Adrenal gland (tissue), 12 donors: Measurements from ENCODE around the gene PUS7. TPM values are rescaled to one million over a fixed set of nuclear protein-coding genes. Genes with fewer than 3 reads are reported as not detected.
"Not testable (repeated sequence)": the region's sequence is repeated elsewhere in the genome, so short reads cannot be mapped to it uniquely, and the experiment has no call there.

Experiments
- DNase-seq, 7 donors: peaks; one replicate each; pipeline ENCODE4 v3.0.0-alpha.2; 2019 to 2020
- H3K27ac ChIP-seq, 5 donors: fragments of 200-600 bp; sonication (generic) in 4 of 5; 1 replicate in 3 of 5; 2 replicates in 2 of 5; pipeline versions ENCODE4 v1.5.1 to v1.8.0; 2016 to 2020; ENCODE audit warnings: mild to moderate bottlenecking in 1 of 5
- H3K27me3 ChIP-seq: fragments of 200-600 bp; 2 replicates; pipeline ENCODE4 v1.8.0; 2021
- H3K36me3 ChIP-seq, 2 donors: fragments of 200-600 bp; replicated peaks in 1 of 2; 1 replicate in 1 of 2; 2 replicates in 1 of 2; pipeline versions ENCODE4 v1.5.1 to v1.8.0; 2018 to 2022
- H3K4me1 ChIP-seq, 2 donors: fragments of 200-600 bp; replicated peaks in 1 of 2; 1 replicate in 1 of 2; 2 replicates in 1 of 2; pipeline versions ENCODE4 v1.5.1 to v1.8.0; 2018 to 2021
- H3K4me3 ChIP-seq, 4 donors: fragments of 200-600 bp; sonication (generic) in 3 of 4; one replicate each; pipeline ENCODE4 v1.5.1; 2016 to 2018
- H3K9me3 ChIP-seq, 3 donors: fragments of 200-600 bp; sonication (generic) in 1 of 3; replicated peaks in 1 of 3; 1 replicate in 2 of 3; 2 replicates in 1 of 3; pipeline versions ENCODE4 v1.5.1 to v1.8.0; 2016 to 2021
- CTCF ChIP-seq, 6 experiments: fragments of 450-650 bp in 4 of 6; fragments of 200-600 bp in 2 of 6; sonication (generic) in 1 of 6; IDR thresholded peaks; 1 replicate in 5 of 6; 2 replicates in 1 of 6; pipeline versions ENCODE4 v1.5.1 to v1.8.0; 2016 to 2021; ENCODE audit warnings: antibody characterized with exemption in 6 of 6, mild to moderate bottlenecking in 2 of 6, moderate library complexity in 1 of 6
- POLR2A ChIP-seq, 2 donors: fragments of 450-650 bp; IDR thresholded peaks; one replicate each; pipeline ENCODE4 v1.6.1; 2017; ENCODE audit warnings: antibody characterized with exemption in 2 of 2, mild to moderate bottlenecking in 2 of 2, moderate library complexity in 1 of 2
- WGBS, 4 donors: extraction: QIAGEN DNeasy Blood & Tissue Kit in 2 of 4; methylation state at CpG; one replicate each; pipeline versions ENCODE4 v1.1.5 to v1.1.7; 2013 to 2017; 5-methylcytosine and 5-hydroxymethylcytosine counted together
- intact Hi-C, 2 donors: fragments of 100-400 bp; cut with DNase I; formaldehyde crosslinking; loops; one replicate each; pipeline versions ENCODE4 v1.14.1 to v1.15.0; 2022 to 2023
- polyA plus RNA-seq, 3 donors: library from polyadenylated mRNA; stranded (reverse); fragments of 200-250 nt in 2 of 3; fragments of 350-450 nt in 1 of 3; fragmentation: Illumina TruSeq in 1 of 3; extraction: RNeasy Lipid Tissue Mini Kit (QIAGEN cat#74804) in 1 of 3; gene quantifications; one replicate each; pipeline ENCODE4 v1.2.3, GENCODE V29; 2013 to 2014
- total RNA-seq, 9 donors: library from RNA; depleted of rRNA in 4 of 9; stranded (reverse); fragments of >200 nt in 4 of 9; fragments of 120-200 nt in 1 of 9; fragmentation: NEBNext Ultra II Directional in 1 of 9; extraction: Animal tissue kit (Norgen Biotek cat#: 25700) in 1 of 9; gene quantifications; one replicate each; pipeline versions ENCODE4 v1.1.0 to v1.2.4, GENCODE V29; 2013 to 2023
- donor health status: healthy with polysubstance abuse.
- donor health status: Bipolar disorder and iron deficiency.
- donor health status: DM: yes; HTN: yes; CAD: no.
- donor health status: DM: no; HTN: no; CAD: no.
- donor health status: DM: no; HTN: no; CAD: no.
- donor health status: DM: yes; HTN: yes; CAD: no.

Gene PUS7
- total and polyA plus RNA-seq, 12 donors: 2.6 to 15.3 (median 6.0) TPM

GRCh38 chr7:105426606-105427146 lies 95.4 kb downstream of the PUS7 start:
- no peaks in the 10 kb centered on the region for H3K27me3 ChIP-seq
- 74 to 91% (median 79%) methylated on average over 2 of the region's 2 CpGs for WGBS, 4 donors
- intact Hi-C loops: no loop called here
- H3K27ac ChIP-seq: no peak overlapping the region
- no peak overlapping the region for H3K4me3 ChIP-seq
- no peaks in the 10 kb centered on the region for H3K9me3 ChIP-seq
- no peak for DNase-seq
- no peak for TF ChIP-seq POLR2A (IDR thresholded peaks at IDR 0.05)
- no peak for TF ChIP-seq CTCF (IDR thresholded peaks at IDR 0.05)
- no peaks in the 10 kb centered on the region for H3K36me3 ChIP-seq
- no peaks in the 10 kb centered on the region for H3K4me1 ChIP-seq

- Histone ChIP-seq H3K27me3 (no peaks in the 10 kb centered on the region), H3K36me3 (no peaks in the 10 kb centered on the region), H3K4me3 (no peak overlapping the region), H3K27ac (no peak overlapping the region), H3K9me3 (no peaks in the 10 kb centered on the region), H3K4me1 (no peaks in the 10 kb centered on the region)
- no peak for DNase-seq
- WGBS, 4 donors: 93 to 100% (median 99%) methylated on average over 1 to 2 of the region's 2 CpGs
- TF ChIP-seq POLR2A (IDR thresholded peaks at IDR 0.05): no peak
- TF ChIP-seq CTCF (IDR thresholded peaks at IDR 0.05): no peak
- intact Hi-C loops: no loop called here
These were observed 98.1 kb downstream of the PUS7 start for GRCh38 chr7:105423987-105424386.

GRCh38 chr7:105413887-105414437 lies 108.1 kb downstream of the PUS7 start:
- H3K27ac ChIP-seq: no peak overlapping the region
- no peak for DNase-seq
- H3K27me3 ChIP-seq: no peaks in the 10 kb centered on the region
- intact Hi-C loops: no loop called here
- H3K4me3 ChIP-seq: no peak overlapping the region
- no peaks in the 10 kb centered on the region for H3K36me3 ChIP-seq
- no peak for TF ChIP-seq CTCF (IDR thresholded peaks at IDR 0.05)
- TF ChIP-seq POLR2A (IDR thresholded peaks at IDR 0.05): no peak
- 73 to 81% (median 75%) methylated on average over 8 of the region's 8 CpGs for WGBS, 4 donors
- H3K4me1 ChIP-seq: no peaks in the 10 kb centered on the region
- H3K9me3 ChIP-seq: no peaks in the 10 kb centered on the region

GRCh38 chr7:105410774-105411173 lies 111.3 kb downstream of the PUS7 start:
- not testable (repeated sequence) for H3K4me3 ChIP-seq

GRCh38 chr7:105409775-105410174 lies 112.3 kb downstream of the PUS7 start:
- H3K4me3 ChIP-seq, H3K27ac ChIP-seq, H3K36me3 ChIP-seq, H3K27me3 ChIP-seq, H3K4me1 ChIP-seq, H3K9me3 ChIP-seq: not testable (repeated sequence)
- peak in 1 of 7 donors; percentile 3 for DNase-seq
- WGBS, 4 donors: 73 to 84% (median 80%) methylated on average over 1 to 3 of the region's 3 CpGs
- intact Hi-C loops: loop anchor here (10.0 kb wide), 2 partner anchors 65 to 75 kb away; no protein-coding TSS in a partner anchor

More at GRCh38 chr7:105410774-105411173, 111.3 kb downstream of the PUS7 start:
- H3K36me3 ChIP-seq, DNase-seq, intact Hi-C loops, H3K9me3 ChIP-seq, H3K27me3 ChIP-seq, H3K27ac ChIP-seq, H3K4me1 ChIP-seq: not testable (repeated sequence)
- 97% methylated on average over 25 to 35 of the region's 36 CpGs; no CpG with 5 or more reads in 2 of the 4 donors for WGBS, 4 donors
